Mesenchymal stem cell (in vitro differentiated cells and primary cell): Measurements from ENCODE around the gene LCORL.
A peak's percentile ranks its signal among the peaks of the same experiment; 100 is the strongest.
"Not testable (repeated sequence)": the region's sequence is repeated elsewhere in the genome, so short reads cannot be mapped to it uniquely, and the experiment has no call there.

Experiments used
- DNase-seq: peaks from one replicate; pipeline ENCODE4 v3.0.0-alpha.2; 2013
- H2AFZ ChIP-seq: one replicate; pipeline ENCODE4 v1.6.1; 2013; ENCODE audit warnings: low read depth, mild to moderate bottlenecking, control low read depth, inconsistent platforms, low read length, moderate library complexity
- H2AK5ac ChIP-seq: 2 replicates; pipeline ENCODE4 v1.6.1; 2013; ENCODE audit warnings: low read length, moderate library complexity, mild to moderate bottlenecking, inconsistent platforms; ENCODE audit not compliant: severe bottlenecking
- H2BK120ac ChIP-seq: one replicate; pipeline ENCODE4 v1.6.1; 2013; ENCODE audit warnings: low read depth, mild to moderate bottlenecking, inconsistent platforms, low read length, moderate library complexity
- H2BK12ac ChIP-seq, 2 experiments: one replicate each; pipeline ENCODE4 v1.6.1; 2013; ENCODE audit warnings: inconsistent platforms in 2 of 2, low read length in 2 of 2, mild to moderate bottlenecking in 2 of 2, moderate library complexity in 2 of 2, control low read depth in 1 of 2
- H2BK15ac ChIP-seq: one replicate; pipeline ENCODE4 v1.6.1; 2013; ENCODE audit warnings: mild to moderate bottlenecking, low read depth, inconsistent platforms; ENCODE audit not compliant: poor library complexity, severe bottlenecking
- H2BK5ac ChIP-seq: 2 replicates; pipeline ENCODE4 v1.6.1; 2013; ENCODE audit warnings: low read depth, mild to moderate bottlenecking, low read length, control low read depth, inconsistent platforms; ENCODE audit not compliant: poor library complexity, severe bottlenecking
- H3K14ac ChIP-seq, 2 experiments: one replicate each; pipeline ENCODE4 v1.6.1; 2013; ENCODE audit warnings: inconsistent platforms in 2 of 2, low read length in 2 of 2, control low read depth in 1 of 2, mild to moderate bottlenecking in 1 of 2, moderate library complexity in 1 of 2
- H3K18ac ChIP-seq, 2 experiments: one replicate each; pipeline ENCODE4 v1.6.1; 2013; ENCODE audit warnings: inconsistent platforms in 2 of 2, low read length in 2 of 2, control low read depth in 1 of 2, low read depth in 1 of 2, mild to moderate bottlenecking in 1 of 2
- H3K23ac ChIP-seq, 2 experiments: one replicate each; pipeline ENCODE4 v1.6.1; 2013; ENCODE audit warnings: inconsistent platforms in 2 of 2, low read length in 2 of 2, mild to moderate bottlenecking in 2 of 2, moderate library complexity in 2 of 2, control low read depth in 1 of 2
- H3K27ac ChIP-seq: 2 replicates; pipeline ENCODE4 v1.5.1; 2013; ENCODE audit warnings: mild to moderate bottlenecking, moderate library complexity, low read length, control low read depth, inconsistent platforms; ENCODE audit not compliant: poor library complexity, severe bottlenecking
- H3K27me3 ChIP-seq, 2 experiments: 2 replicates each; pipeline versions ENCODE4 v1.6.1 to v1.7.0; 2013; ENCODE audit warnings: low read length in 2 of 2, mild to moderate bottlenecking in 2 of 2, moderate library complexity in 2 of 2, control low read depth in 1 of 2, inconsistent platforms in 1 of 2; ENCODE audit not compliant: control insufficient read depth in 1 of 2, insufficient read depth in 1 of 2
- H3K36me3 ChIP-seq, 2 experiments: 2 replicates each; pipeline versions ENCODE4 v1.6.1 to v1.7.0; 2013; ENCODE audit warnings: low read length in 2 of 2, control low read depth in 1 of 2, inconsistent platforms in 1 of 2, low read depth in 1 of 2, mild to moderate bottlenecking in 1 of 2; ENCODE audit not compliant: insufficient read depth in 2 of 2, control insufficient read depth in 1 of 2
- H3K4ac ChIP-seq, 2 experiments: one replicate each; pipeline ENCODE4 v1.6.1; 2013; ENCODE audit warnings: inconsistent platforms in 2 of 2, low read length in 2 of 2, mild to moderate bottlenecking in 2 of 2, moderate library complexity in 2 of 2, control low read depth in 1 of 2, low read depth in 1 of 2
- H3K4me1 ChIP-seq: 2 replicates; pipeline ENCODE4 v1.6.1; 2013; ENCODE audit warnings: low read depth, low read length, control low read depth; ENCODE audit not compliant: control insufficient read depth, insufficient read depth
- H3K4me2 ChIP-seq: 2 replicates; pipeline ENCODE4 v1.6.1; 2013; ENCODE audit warnings: low read length, mild to moderate bottlenecking, inconsistent platforms; ENCODE audit not compliant: poor library complexity, severe bottlenecking
- H3K4me3 ChIP-seq, 2 experiments: 2 replicates each; pipeline versions ENCODE4 v1.5.1 to v1.7.0; 2013; ENCODE audit warnings: low read length in 2 of 2, mild to moderate bottlenecking in 2 of 2, control low read depth in 1 of 2, low read depth in 1 of 2; ENCODE audit not compliant: insufficient read depth in 1 of 2
- H3K79me1 ChIP-seq: replicated peaks from 2 replicates; pipeline ENCODE4 v1.6.1; 2013; ENCODE audit warnings: mild to moderate bottlenecking, control low read depth, low read length, inconsistent platforms; ENCODE audit not compliant: poor library complexity, severe bottlenecking
- H3K9ac ChIP-seq: 2 replicates; pipeline ENCODE4 v1.7.0; 2013; ENCODE audit warnings: mild to moderate bottlenecking, low read length, moderate library complexity
- H3K9me3 ChIP-seq: 2 replicates; pipeline ENCODE4 v1.7.0; 2013; ENCODE audit warnings: mild to moderate bottlenecking, low read length; ENCODE audit not compliant: control insufficient read depth
- H4K8ac ChIP-seq: one replicate; pipeline ENCODE4 v1.6.1; 2013; ENCODE audit warnings: inconsistent platforms, mild to moderate bottlenecking, low read length, moderate library complexity
- H4K91ac ChIP-seq: one replicate; pipeline ENCODE4 v1.6.1; 2013; ENCODE audit warnings: mild to moderate bottlenecking, low read length, inconsistent platforms
- WGBS: methylation state at CpG from one replicate; pipeline ENCODE4 v1.1.7; 2013; ENCODE audit warnings: mixed read lengths; 5-methylcytosine and 5-hydroxymethylcytosine counted together

Gene LCORL

GRCh38 chr4:17854036-17854435 is 167.5 kb downstream of the LCORL start:
- Histone ChIP-seq H2BK12ac (no peak overlapping the region), H3K14ac (no peak overlapping the region), H3K79me1 (no peaks in the 10 kb centered on the region), H2BK120ac (no peak overlapping the region), H4K91ac (no peak overlapping the region), H3K27me3 (no peaks in the 10 kb centered on the region), H3K9me3 (no peaks in the 10 kb centered on the region), H3K4me1 (no peaks in the 10 kb centered on the region), H2BK15ac (no peak overlapping the region), H3K9ac (no peak overlapping the region), H3K23ac (no peak overlapping the region), H3K36me3 (no peaks in the 10 kb centered on the region), H3K4me3 (no peak overlapping the region), H2AK5ac (no peak overlapping the region), H4K8ac (no peak overlapping the region), H2AFZ (no peak overlapping the region), H3K4me2 (no peak overlapping the region), H3K4ac (no peak overlapping the region), H3K18ac (no peak overlapping the region), H3K27ac (no peak overlapping the region), H2BK5ac (no peak overlapping the region)
- no peak for DNase-seq
- WGBS: 100% methylated on average over 1 of the region's 3 CpGs

GRCh38 chr4:17851959-17852358 is 169.6 kb downstream of the LCORL start:
- H3K23ac ChIP-seq: no peak overlapping the region
- H4K91ac ChIP-seq: no peak overlapping the region
- no peak overlapping the region for H2BK120ac ChIP-seq
- H3K36me3 ChIP-seq: no peaks in the 10 kb centered on the region
- no peak overlapping the region for H2AFZ ChIP-seq
- no peaks in the 10 kb centered on the region for H3K79me1 ChIP-seq
- H3K4me2 ChIP-seq: no peak overlapping the region
- H3K4ac ChIP-seq: no peak overlapping the region
- H3K18ac ChIP-seq: no peak overlapping the region
- no peak overlapping the region for H3K27ac ChIP-seq
- DNase-seq: no peak
- no peak overlapping the region for H2BK12ac ChIP-seq
- H3K27me3 ChIP-seq: no peaks in the 10 kb centered on the region
- no peak overlapping the region for H4K8ac ChIP-seq
- no peak overlapping the region for H3K9ac ChIP-seq
- no peak overlapping the region for H2BK5ac ChIP-seq
- no peak overlapping the region for H2BK15ac ChIP-seq
- no peak overlapping the region for H3K4me3 ChIP-seq
- no peaks in the 10 kb centered on the region for H3K4me1 ChIP-seq
- H2AK5ac ChIP-seq: no peak overlapping the region
- no peaks in the 10 kb centered on the region for H3K9me3 ChIP-seq
- no peak overlapping the region for H3K14ac ChIP-seq

DNA sequence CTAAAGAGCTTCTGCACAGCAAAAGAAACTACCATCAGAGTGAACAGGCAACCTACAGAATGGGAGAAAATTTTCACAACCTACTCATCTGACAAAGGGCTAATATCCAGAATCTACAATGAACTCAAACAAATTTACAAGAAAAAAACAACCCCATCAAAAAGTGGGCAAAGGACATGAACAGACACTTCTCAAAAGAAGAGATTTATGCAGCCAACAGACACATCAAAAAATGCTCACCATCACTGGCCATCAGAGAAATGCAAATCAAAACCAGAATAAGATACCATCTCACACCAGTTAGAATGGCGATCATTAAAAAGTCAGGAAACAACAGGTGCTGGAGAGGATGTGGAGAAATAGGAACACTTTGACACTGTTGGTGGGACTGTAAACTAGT is 171.3 kb downstream of the LCORL start:
- WGBS: no CpG with 5 or more reads among the region's 1 CpG
- H3K4me1 ChIP-seq, DNase-seq, H2BK5ac ChIP-seq, H3K9ac ChIP-seq, H2BK12ac ChIP-seq, H2BK120ac ChIP-seq, H2AK5ac ChIP-seq, H4K91ac ChIP-seq, H3K27ac ChIP-seq, H3K4ac ChIP-seq, H3K4me3 ChIP-seq, H3K14ac ChIP-seq, H2AFZ ChIP-seq, H2BK15ac ChIP-seq, H3K23ac ChIP-seq, H3K4me2 ChIP-seq, H3K79me1 ChIP-seq, H3K18ac ChIP-seq, H4K8ac ChIP-seq, H3K9me3 ChIP-seq, H3K36me3 ChIP-seq, H3K27me3 ChIP-seq: not testable (repeated sequence)

GRCh38 chr4:17846266-17846665 is 175.3 kb downstream of the LCORL start:
- H4K8ac ChIP-seq: no peak overlapping the region
- H2BK120ac ChIP-seq: no peak overlapping the region
- no peaks in the 10 kb centered on the region for H3K9me3 ChIP-seq
- no peaks in the 10 kb centered on the region for H3K4me1 ChIP-seq
- H3K4me3 ChIP-seq: no peak overlapping the region
- H3K4me2 ChIP-seq: no peak overlapping the region
- H2AFZ ChIP-seq: no peak overlapping the region
- H3K27ac ChIP-seq: no peak overlapping the region
- H2BK12ac ChIP-seq: no peak overlapping the region
- H3K4ac ChIP-seq: no peak overlapping the region
- peak; percentile 24 for DNase-seq
- WGBS: 100% methylated on average over 1 of the region's 2 CpGs
- H2BK5ac ChIP-seq: no peak overlapping the region
- H3K79me1 ChIP-seq: no peaks in the 10 kb centered on the region
- no peak overlapping the region for H3K23ac ChIP-seq
- H2BK15ac ChIP-seq: no peak overlapping the region
- H4K91ac ChIP-seq: no peak overlapping the region
- H3K36me3 ChIP-seq: peaks cover 0 to 16% of the 10 kb centered on the region in 2 experiments
- no peak overlapping the region for H3K18ac ChIP-seq
- H3K27me3 ChIP-seq: no peaks in the 10 kb centered on the region
- no peak overlapping the region for H2AK5ac ChIP-seq
- no peak overlapping the region for H3K14ac ChIP-seq
- no peak overlapping the region for H3K9ac ChIP-seq
